Measurements from ENCODE around the gene GDPD1.
A peak's percentile ranks its signal among the peaks of the same experiment; 100 is the strongest.
"Not testable (repeated sequence)": the region's sequence is repeated elsewhere in the genome, so short reads cannot be mapped to it uniquely, and the experiment has no call there.

GDPD1 gene

DNA sequence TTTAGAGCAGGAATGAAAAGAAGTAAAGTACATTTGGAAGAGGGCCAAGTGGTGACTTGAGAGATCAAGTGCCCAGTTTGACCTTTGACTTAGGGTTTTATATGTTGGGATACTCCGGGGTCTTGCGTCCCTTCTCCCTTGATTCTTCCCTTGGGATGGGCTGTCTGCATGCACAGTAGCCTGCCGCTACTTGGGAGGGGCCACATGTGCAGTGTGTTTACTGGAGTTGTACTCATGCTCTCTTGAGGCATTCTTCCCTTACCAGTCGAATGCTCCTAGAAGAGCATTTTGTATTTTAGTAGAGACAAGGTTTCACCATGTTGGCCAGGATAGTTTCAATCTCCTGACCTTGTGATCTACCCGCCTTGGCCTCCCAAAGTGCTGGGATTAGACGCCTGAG lies 23.8 kb downstream of the GDPD1 start:
- DNase-seq (ENCODE audit: low spot score) = no peak

DNA sequence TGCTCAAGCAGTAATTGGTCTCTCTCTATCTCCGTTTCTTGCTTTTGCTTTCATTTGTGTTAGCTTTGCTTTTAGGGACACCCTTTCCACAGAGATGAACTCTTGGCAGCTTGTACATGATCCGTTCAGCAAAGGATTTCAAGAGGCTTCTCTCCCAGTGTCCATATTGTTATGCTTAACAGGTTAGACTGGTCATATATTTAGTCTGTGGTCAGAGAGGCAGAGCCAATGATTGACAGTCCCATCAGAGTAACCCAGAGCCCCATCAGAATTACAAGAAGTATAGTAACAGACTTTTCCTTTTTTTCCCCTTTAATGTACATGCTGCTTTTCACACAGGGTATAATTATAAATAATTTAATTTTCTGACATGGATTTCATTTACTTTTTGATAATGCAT lies 34.4 kb downstream of the GDPD1 start:
- no peak for DNase-seq (ENCODE audit: low spot score)

DNA sequence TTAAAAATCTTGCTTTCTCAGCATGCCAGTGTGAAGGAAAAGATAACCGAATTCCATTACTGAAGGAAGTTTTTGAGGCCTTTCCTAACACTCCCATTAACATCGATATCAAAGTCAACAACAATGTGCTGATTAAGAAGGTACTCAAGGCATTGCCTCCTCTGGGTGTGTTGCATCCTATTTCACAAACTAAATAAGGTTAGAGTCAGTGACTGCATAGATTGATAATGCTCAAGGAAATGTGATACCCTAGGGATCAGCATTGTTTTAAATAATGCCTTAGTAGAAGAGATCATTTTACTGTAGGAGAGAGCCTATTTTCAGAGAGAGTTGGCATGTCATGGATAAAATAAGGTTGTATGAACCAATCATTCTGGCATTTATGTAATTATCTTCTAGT lies 36.8 kb downstream of the GDPD1 start:
- no peak for DNase-seq (ENCODE audit: low spot score)

DNA sequence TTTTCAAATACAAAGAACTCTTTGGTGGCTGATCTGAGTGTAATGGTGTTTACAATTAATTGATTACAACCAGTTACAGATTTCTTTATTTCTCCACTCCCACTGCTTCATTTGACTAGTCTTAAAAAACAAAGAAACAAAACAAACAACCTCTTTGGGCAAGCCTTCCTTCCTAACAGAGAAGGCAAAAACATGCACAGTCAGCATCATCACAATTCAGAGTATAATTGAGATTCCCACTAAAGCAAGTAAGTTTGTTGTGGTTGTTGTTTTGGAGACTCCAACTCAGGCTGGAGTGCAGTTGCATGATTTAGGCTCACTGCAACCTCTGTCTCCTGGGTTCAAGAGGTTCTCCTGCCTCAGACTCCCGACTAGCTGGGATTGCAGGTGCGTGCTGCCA lies 40.4 kb downstream of the GDPD1 start:
- no peak for DNase-seq (ENCODE audit: low spot score)

DNA sequence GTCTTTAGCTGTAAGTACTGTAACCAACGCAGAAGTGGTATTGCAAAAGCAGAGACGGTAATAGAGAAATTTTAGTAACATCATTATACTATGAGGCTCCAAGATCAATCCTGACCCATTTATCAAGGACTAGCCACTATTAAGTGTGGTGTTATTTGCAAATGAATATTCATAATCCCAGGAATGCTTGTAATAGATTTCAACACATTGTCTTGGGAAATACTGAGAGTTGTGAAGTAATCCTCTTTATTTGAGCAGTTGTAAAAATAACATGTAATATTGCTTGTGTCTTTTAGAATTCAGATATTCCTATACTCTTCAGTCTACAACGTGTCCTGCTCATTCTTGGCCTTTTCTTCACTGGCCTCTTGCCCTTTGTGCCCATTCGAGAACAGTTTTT lies 46.4 kb downstream of the GDPD1 start:
- no peak for DNase-seq (ENCODE audit: low spot score)

DNA sequence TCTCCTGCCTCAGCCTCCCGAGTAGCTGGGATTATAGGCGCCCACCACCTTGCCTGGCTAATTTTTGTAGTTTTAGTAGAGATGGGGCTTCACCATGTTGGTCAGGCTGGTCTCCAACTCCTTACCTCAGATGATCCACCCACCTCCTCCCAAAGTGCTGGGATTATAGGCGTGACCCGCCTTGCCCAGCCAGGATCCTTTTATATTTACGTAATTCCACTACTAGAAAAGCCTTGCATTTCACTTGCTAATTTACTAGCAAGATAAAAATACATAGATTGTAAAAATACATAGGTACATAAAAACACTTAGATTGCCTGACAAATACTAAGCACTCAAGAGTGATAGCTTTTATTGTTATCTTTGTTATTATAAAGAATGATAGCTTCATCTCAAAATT lies 47.5 kb downstream of the GDPD1 start:
- DNase-seq (ENCODE audit: low spot score) = no peak

DNA sequence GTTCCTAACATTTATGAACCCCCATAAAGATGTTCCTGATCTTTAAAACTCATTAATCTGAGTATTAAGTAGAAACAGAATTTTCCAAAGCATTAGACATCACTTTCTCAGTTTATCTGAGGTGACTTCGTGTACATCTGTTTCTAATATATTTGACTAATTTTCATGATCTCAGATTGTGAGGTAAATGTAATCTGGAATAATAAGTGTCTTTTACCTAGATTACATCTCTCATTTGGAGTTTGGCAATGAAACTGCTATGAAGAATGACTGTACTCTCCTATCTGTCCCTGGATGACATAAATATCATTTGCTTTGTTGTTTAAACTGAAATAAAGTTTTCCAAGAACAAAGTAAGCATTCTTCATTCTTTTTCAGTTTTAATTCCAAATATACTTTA lies 55.3 kb downstream of the GDPD1 start:
- no peak for DNase-seq (ENCODE audit: low spot score)

DNA sequence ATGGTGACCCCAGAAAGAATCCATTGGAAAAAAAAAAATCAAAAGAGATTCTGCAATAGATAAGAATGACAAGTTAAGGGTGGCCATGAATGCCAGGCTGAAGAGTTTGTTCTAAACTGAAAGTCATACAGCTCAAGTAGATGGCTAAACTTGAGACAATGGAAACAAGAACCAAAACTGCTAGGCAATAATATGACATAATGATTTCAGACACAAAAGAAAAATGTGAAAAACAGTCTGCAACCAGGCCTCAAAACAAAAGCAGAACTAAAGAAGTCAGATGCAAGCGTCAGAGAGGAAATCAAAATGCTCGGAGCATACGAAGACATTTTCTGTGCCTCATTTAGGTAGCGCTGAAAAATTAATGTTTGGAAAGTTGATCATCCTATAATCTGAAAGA lies 56.7 kb downstream of the GDPD1 start:
- DNase-seq (ENCODE audit: low spot score) = no peak

DNA sequence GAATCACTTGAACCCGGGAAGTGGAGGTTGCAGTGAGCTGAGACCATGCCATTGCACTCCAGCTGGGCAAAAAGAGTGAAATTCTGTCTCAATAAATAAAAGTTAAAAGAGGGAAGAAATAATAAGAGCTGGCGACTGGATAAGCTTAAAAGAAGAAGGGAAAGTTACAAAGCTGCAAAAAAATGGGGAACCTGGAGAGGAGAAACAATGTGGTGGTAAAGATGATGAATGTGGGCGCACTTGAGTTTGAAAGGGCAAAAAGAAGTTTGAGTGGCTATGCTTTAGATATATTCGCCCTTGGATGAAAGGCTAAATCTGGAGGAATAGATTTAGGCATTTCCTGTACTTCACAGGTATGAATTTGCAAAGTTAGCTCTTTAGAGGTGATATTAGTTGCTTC lies 58.1 kb downstream of the GDPD1 start:
- DNase-seq (ENCODE audit: low spot score) = no peak

DNA sequence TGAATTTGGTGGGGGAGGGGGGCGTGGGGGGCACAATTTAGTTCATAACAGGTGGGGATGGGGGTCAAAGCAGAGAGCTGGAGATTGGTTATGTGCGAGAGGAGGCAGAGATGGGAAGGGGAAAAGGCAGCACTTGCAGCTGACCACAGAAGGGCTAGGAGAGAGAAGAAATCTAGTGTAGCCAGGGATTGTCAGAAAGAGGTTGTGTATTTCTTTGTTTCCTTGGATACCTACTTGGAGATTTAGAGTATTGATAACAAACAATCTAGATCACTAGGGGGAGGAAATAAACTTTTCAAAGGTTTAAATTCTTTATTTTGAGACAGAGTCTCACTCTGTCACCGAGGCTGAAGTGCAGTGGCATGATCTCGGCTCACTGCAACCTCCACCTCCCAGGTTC lies 64.0 kb downstream of the GDPD1 start:
- no peak for DNase-seq (ENCODE audit: low spot score)

DNA sequence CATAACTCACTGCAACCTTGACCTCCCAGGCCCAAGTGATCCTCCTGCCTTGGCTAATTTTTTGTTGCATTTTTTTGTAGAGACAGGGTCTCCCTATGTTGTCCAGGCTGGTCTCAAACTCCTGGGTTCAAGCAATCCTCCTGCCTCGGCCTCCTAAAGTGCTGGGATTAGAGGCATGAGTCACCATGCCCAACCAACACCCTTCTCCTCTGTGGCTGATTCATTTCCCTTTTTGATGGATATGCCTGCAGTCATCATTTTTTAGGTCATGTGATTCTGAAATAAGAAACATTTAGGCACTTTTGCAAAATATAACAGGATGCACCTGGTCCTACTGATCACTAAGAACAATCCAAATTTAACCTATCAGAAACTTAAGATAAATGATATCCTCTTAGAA lies 67.1 kb downstream of the GDPD1 start:
- DNase-seq (ENCODE audit: low spot score) = no peak

DNA sequence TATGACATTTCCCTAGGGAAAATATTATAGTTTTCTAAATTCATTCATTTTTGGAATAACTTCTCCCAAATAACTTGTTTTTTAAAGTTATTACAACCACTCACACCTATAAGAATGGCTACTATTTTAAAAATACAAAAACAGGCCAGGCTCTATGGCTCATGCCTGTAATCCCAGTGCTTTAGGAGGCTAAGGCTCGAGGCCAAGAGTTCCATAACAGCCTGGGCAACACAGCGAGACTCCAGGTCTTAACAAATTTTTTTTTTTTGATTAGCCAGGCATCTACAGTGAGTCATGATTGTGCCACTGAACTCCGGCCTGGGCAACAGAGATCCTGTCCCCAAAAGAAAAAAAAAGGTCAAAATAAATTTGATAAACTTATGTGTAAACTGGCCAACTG lies 67.6 kb downstream of the GDPD1 start:
- DNase-seq (ENCODE audit: low spot score) = no peak

DNA sequence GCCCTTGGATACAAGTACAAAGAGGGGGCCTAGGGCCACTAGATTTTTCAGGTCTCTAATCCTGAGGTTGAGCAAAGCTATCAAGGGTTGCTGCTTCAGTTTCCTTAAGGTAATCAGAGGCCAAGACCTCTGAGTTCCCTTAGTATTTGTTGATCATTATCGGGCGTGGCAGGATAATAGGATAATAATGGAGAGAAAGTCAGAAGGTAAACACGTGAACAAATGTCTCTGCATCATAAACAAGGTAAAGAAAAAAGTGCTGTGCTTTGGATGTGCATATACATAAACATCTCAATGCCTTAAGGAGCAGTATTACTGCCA lies 69.6 kb downstream of the GDPD1 start:
- no peak for DNase-seq (ENCODE audit: low spot score)

DNA sequence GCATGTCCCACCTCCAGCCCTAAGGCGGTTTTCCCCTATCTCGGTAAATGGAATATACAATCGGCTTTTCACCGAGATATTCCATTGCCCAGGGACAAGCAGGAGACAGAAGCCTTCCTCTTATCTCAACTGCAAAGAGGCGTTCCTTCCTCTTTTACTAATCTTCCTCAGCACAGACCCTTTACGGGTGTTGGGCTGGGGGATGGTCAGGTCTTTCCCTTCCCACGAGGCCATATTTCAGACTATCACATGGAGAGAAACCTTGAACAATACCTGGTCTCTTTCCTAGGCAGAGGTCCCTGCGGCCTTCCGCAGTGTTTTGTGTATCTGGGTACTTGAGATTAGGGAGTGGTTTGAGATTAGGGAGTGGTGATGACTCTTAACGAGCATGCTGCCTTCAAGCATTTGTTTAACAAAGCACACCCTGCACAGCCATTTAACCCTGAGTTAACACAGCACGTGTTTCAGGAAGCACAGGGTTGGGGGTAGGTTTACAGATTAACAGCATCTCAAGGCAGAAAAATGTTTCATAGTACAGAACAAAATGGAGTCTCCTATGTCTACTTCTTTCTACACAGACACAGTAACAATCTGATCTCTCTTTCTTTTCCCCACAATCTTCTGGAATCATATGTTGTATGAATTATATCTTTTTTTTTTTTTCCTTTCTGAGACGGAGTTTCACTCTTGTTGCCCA lies 70.1 kb downstream of the GDPD1 start:
- not testable (repeated sequence) for DNase-seq (ENCODE audit: low spot score)

DNA sequence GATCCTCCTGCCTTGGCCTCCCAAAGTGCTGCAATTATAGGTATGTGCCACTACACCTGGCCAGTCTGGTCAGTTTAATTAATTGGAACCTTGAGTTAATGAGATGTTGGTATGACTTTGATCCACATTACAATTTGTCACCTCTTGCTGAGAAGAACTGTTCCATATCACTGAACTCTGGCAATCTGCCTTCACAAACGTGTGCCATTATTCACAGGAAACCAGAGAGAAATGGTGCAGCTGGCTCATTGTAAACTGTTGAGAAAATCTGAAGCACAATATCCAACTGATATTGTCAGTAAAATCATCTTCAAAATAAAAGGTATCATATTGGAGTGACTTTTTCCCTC lies 71.8 kb downstream of the GDPD1 start:
- DNase-seq (ENCODE audit: low spot score) = no peak

DNA sequence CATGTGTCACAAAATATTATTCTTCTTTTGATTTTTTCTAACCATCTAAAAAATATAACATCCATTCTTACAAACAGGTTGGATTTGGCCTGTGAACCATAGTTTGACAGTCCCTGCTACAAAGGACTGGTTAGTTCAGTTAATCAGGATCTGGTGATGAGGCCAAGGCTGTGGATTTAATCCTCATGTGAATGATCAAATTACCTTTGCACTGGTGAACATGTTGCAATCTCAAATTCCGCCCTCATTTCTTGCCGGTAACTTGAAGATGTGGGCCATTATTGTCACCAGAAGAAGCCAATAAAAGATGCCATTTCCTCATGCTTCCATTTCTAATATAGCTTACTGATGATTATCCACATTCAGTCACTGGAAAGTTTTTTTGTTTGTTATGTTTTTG lies 75.9 kb downstream of the GDPD1 start:
- DNase-seq (ENCODE audit: low spot score) = no peak

DNA sequence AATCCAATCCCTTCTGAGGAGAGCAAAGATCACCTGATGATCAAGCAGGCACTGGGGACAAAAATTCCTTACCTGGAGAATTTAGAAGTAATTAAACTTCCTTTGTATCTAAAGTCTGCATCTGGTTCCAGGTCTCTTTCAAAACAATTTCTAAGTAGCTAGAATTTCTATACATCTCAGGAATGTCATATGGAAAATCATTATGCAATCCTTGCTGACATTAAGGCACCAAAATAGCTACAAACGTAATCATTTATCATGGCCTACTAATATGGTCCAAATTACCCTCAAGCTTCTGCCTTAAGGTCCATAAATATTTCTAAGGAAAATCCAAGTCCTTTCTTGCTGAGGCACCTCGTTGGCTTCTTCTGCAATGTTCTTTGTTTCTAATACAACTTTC lies 78.2 kb downstream of the GDPD1 start:
- DNase-seq (ENCODE audit: low spot score) = no peak

DNA sequence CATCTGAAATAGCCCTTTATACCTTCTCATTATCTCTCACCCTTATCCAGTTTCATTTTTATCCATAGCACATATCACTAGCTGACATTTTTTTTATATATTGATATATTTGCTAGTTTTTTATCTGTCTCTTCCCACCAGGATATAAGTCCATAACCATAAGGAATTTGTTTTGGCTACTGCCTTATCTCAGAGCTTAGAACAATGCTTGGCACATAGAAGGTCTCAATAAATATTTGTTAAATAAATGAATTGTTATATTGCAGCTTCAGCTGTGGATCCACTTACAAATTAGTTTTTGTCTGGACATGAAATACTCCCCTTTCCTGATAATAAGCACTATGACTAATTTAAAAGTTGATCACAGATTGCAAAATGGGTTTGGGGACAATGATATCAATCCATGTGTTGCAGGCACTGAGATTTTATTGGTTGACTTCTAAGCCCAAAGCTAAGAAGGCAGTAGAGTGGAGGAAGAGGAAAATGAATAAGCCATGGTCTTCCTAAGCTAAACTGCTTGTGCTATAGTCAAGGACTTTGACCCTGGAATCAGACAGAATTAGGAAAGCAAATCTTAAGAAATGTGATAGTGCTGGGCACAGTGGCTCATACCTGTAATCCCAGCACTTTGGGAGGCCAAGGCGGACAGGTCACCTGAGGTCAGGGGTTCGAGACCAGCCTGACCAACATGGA lies 79.2 kb downstream of the GDPD1 start:
- DNase-seq (ENCODE audit: low spot score) = no peak

DNA sequence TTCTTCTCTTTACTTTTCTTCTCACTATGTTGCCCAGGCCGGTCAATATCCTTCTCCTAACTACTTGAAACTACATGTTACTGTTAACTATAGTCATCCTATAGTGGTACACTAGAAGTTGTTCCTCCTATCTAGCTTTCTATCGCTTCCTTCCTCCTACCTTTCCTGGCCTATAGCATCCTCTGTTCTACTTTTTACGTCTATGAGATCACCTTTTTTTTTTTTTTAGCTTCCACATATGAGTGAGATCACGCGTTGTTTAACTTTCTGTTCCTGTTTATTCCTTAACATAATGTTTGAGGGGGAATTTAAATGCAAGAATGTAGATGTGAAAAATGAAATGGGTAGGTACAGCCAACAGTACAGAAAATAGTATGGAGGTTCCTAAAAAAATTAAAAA lies 80.6 kb downstream of the GDPD1 start:
- no peak for DNase-seq (ENCODE audit: low spot score)

DNA sequence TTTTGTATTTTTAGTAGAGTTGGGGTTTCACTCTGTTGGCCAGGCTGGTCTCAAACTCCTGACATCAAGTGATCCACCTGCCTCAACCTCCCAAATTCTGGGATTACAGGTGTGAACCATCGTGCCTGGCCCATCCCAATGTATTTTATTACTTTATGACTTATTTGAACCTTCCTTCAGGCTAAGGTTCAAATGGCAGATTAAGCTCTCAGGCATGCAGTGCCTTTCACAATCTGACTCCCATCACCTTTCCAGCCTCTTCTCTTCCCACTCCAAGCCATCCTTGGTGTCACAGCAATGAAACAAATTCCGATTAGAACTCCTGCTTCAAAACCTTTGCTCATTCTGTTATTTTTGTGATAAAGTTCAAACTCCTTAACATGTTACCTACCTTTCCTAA lies 84.5 kb downstream of the GDPD1 start:
- no peak for DNase-seq (ENCODE audit: low spot score)

DNA sequence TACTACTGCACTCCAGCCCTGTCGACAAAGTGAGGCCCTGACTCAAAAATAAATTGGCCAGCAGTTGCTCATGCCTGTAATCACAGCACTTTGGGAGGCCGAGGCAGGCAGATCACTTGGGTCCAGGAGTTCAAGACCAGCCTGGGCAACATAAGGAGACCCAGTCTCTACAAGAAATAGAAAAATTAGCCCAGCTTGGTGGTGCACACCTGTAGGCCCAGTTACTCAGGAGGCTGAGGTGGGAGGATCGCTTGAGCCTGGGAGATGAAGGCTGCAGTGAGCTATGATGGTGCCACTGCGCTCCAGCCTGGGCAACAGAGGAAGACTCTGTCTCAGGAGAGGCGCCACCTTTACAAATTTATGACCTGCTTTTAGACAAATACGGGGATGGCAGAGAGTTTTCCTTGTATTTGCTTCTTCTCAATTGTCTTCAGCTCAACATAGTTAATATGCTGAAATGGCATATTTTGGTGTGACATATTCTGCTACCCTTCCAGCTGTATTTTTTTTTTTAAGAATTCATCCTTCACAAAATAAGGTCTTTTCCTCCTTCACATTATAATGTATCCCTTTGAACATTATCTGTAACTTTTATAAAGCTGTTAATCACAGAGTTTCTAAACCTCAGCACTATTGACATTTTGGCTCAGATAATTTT lies 90.1 kb downstream of the GDPD1 start:
- DNase-seq (ENCODE audit: low spot score) = no peak

DNA sequence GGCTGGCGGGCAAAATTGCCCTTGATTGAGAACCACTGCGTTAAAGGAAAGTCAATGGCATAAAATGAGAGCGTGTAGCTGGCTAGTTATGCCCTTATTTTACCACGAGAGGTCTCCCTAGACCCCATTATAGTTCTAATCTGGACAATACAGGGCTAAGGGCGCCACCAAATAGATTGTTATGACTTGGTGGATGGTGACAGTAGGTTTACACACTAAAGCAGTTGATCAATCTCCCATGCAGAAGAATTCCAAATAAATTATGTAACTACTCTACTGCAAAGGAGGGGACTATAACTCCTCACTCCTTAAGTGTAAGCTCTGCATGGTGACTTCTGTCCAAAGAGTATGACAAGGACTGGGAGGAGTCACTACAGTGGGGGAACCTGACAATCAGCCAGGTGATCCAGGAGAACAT lies 90.7 kb downstream of the GDPD1 start:
- peak; percentile 78 for DNase-seq (ENCODE audit: low spot score)

DNA sequence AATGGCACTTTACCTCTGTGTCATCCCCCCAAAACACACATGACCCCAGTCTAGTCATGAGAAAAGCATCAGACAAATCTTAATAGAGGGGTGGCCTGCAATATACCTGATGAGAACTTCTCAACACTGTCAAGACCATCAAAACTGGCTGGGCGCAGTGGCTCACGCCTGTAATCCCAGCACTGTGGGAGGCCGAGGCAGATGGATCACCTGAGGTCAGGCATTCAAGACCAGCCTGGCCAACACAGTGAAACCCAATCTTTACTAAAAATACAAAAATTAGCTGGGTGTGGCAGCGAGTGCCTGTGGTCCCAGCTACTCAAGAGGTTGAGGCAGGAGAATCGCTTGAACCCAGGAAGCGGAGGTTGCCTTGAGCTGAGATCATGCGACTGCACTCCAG lies 91.2 kb downstream of the GDPD1 start:
- DNase-seq (ENCODE audit: low spot score) = not testable (repeated sequence)
